ENCODE results near the gene MATN3. TPM values are rescaled to one million over a fixed set of nuclear protein-coding genes. Genes with fewer than 3 reads are reported as not detected.

The MATN3 gene
- total and polyA plus RNA-seq, 2 of the 13 experiments (the other 11 are each of a cell fraction or from before 2014, with no cell fraction given), result 36.1 to 208 TPM

DNA sequence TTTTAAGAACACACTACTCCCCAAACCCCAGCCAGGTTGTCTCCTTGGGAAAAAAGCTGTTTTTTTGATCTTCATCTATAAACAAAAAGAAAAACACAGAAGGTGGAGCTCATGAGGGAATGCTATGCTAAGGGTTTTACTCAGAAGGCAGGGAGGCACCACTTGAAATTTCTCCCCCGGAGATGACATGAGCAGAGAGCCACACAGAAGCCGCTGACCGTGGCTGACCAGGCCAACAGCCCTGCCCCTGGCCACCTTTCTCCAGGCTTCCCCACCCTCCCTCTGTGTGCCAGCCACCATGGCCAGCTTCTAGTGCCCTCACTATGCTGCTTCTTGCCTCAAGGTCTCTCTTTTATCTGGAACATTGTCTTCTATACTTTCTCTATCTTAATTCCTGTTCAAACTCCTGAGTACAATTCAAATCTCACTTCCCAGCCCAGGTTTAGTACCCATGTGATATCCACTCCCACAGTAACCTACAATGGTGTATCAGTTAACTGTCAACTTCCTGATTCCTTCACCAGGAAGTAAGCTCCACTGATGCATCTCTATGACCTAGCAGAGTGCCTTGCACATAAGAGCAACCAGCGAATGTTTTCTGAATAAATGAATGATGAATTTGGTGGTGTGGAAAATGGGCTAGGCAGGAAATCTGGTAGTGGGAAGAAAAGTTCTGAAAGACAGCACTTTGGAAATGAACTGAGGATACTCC lies 23.6 kb upstream of the MATN3 start:
- ATAC-seq, result no peak
- in situ Hi-C loops (cut with HindIII; ENCODE audit: extremely low pct_ligation_motif_present, low pct_unique_long_range_greater_than_20kb) (no loop called here), intact Hi-C loops (cut with micrococcal nuclease; ENCODE audit: unreplicated experiment) (no loop called here)
- Histone ChIP-seq H3K9me3 (ENCODE audit: low read length) (no peaks in the 10 kb centered on the region), H3K4me1 (ENCODE audit: insufficient read depth, low read length) (no peaks in the 10 kb centered on the region), H3K4me2 (ENCODE audit: low read depth, low read length) (no peak overlapping the region), H3K4me3 (replicated peaks in 1 of 3; ENCODE audit: insufficient read depth in 1 of 3, low read depth in 2 of 3, low read length in 3 of 3) (no peak overlapping the region), H3K79me2 (ENCODE audit: insufficient read depth, low read length) (peaks cover 18% of the 10 kb centered on the region), H3K27me3 (ENCODE audit: control insufficient read depth in 1 of 2, insufficient read depth in 2 of 2, low read length in 2 of 2) (no peaks in the 10 kb centered on the region), H2AFZ (ENCODE audit: low read length) (no peak overlapping the region), H3K36me3 (replicated peaks in 1 of 2; ENCODE audit: control insufficient read depth in 1 of 2, insufficient read depth in 2 of 2, low read length in 2 of 2) (peaks cover 42 to 94% of the 10 kb centered on the region in 2 experiments), H3K9ac (ENCODE audit: insufficient read depth, low read depth, low read length) (no peak overlapping the region), H4K20me1 (ENCODE audit: insufficient read depth, low read length) (peaks cover under 1% of the 10 kb centered on the region; the same call in 1 of the 2 replicates), H3K27ac (ENCODE audit: extremely low read length, insufficient read depth, low read length) (no peak overlapping the region)
- TF ChIP-seq SNAPC2 (CRISPR knock-in tag; IDR thresholded peaks at IDR 0.05), result no peak
- peak; percentile 17 for TF ChIP-seq RBM22 (optimal IDR thresholded peaks at IDR 0.05; ENCODE audit: low read length)
- DNase-seq (ENCODE audit: low spot score), result no peak
- ChIA-PET CTCF (ENCODE audit: low intra/inter-chr PET ratio, low total read pairs) (no interaction called here), POLR2A (interaction anchor here (0.9 kb wide), 1 partner anchor 15 kb away, joined by 8 read pairs; the partner anchor contains the start of gene LAPTM4A)
- TSS peak; percentile 15 for BruUV-seq (replicated peaks)
- no peak for FAIRE-seq
- WGBS (ENCODE audit: low lambda C conversion rate), result 92% methylated on average over 4 of the region's 4 CpGs

DNA sequence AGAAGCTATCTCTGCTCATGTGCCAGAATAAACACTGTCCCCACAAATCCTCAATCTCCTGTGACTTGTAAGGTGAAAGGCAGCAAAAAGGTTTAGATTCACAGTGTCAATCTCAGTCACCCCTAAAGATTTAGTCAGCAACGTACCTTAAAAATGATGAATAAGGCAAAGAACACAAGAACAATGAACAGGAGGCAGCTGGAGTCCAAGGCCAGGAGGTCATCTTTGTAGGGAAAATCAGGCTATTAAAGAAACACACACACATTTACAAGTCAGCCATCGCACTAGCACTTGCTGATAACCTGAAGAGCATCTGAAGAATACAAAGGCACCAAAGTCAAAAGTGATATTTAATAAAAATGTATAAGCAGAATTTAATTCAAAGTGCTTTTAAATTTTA lies 22.4 kb upstream of the MATN3 start:
- intact Hi-C loops (cut with micrococcal nuclease; ENCODE audit: unreplicated experiment), result no loop called here
- TF ChIP-seq ZMYM3 (CRISPR knock-in tag; IDR thresholded peaks at IDR 0.05) (no peak), ZNF616 (CRISPR knock-in tag; IDR thresholded peaks at IDR 0.05; ENCODE audit: low read depth) (no peak), PRDM4 (CRISPR knock-in tag; IDR thresholded peaks at IDR 0.05; ENCODE audit: borderline replicate concordance) (no peak), ZNF496 (CRISPR knock-in tag; IDR thresholded peaks at IDR 0.05; ENCODE audit: insufficient replicate concordance) (no peak), PHF8 (CRISPR knock-in tag; IDR thresholded peaks at IDR 0.05) (no peak), ZNF577 (CRISPR knock-in tag; IDR thresholded peaks at IDR 0.05; ENCODE audit: borderline replicate concordance, low read depth) (no peak), SNAPC2 (CRISPR knock-in tag; IDR thresholded peaks at IDR 0.05) (no peak), ELF3 (CRISPR knock-in tag; IDR thresholded peaks at IDR 0.05) (no peak), GFI1 (CRISPR knock-in tag; IDR thresholded peaks at IDR 0.05; ENCODE audit: borderline replicate concordance) (no peak), ZBTB34 (CRISPR knock-in tag; IDR thresholded peaks at IDR 0.05) (no peak)
- TF ChIP-seq, protein P1, sequence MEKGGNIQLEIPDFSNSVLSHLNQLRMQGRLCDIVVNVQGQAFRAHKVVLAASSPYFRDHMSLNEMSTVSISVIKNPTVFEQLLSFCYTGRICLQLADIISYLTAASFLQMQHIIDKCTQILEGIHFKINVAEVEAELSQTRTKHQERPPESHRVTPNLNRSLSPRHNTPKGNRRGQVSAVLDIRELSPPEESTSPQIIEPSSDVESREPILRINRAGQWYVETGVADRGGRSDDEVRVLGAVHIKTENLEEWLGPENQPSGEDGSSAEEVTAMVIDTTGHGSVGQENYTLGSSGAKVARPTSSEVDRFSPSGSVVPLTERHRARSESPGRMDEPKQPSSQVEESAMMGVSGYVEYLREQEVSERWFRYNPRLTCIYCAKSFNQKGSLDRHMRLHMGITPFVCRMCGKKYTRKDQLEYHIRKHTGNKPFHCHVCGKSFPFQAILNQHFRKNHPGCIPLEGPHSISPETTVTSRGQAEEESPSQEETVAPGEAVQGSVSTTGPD (CRISPR knock-in tag; IDR thresholded peaks at IDR 0.05), result no peak

More for the DNA sequence above, 22.4 kb upstream of the MATN3 start:
- FAIRE-seq (no peak), ATAC-seq (no peak), DNase-seq (ENCODE audit: low spot score) (no peak)
- BruUV-seq (replicated peaks), result no TSS peak
- Histone ChIP-seq H3K4me1 (ENCODE audit: insufficient read depth, low read length) (no peaks in the 10 kb centered on the region), H4K20me1 (ENCODE audit: insufficient read depth, low read length) (no peaks in the 10 kb centered on the region), H3K9ac (ENCODE audit: insufficient read depth, low read depth, low read length) (no peak overlapping the region), H2AFZ (ENCODE audit: low read length) (no peak overlapping the region), H3K36me3 (replicated peaks in 1 of 2; ENCODE audit: control insufficient read depth in 1 of 2, insufficient read depth in 2 of 2, low read length in 2 of 2) (peaks cover 38 to 95% of the 10 kb centered on the region in 2 experiments), H3K79me2 (ENCODE audit: insufficient read depth, low read length) (peaks cover 7% of the 10 kb centered on the region), H3K4me3 (replicated peaks in 1 of 3; ENCODE audit: insufficient read depth in 1 of 3, low read depth in 2 of 3, low read length in 3 of 3) (no peak overlapping the region), H3K9me3 (ENCODE audit: low read length) (no peaks in the 10 kb centered on the region), H3K27ac (ENCODE audit: extremely low read length, insufficient read depth, low read length) (no peak overlapping the region), H3K4me2 (ENCODE audit: low read depth, low read length) (no peak overlapping the region), H3K27me3 (ENCODE audit: control insufficient read depth in 1 of 2, insufficient read depth in 2 of 2, low read length in 2 of 2) (no peaks in the 10 kb centered on the region)
- 89% methylated on average over 2 of the region's 2 CpGs for WGBS (ENCODE audit: low lambda C conversion rate)
- CTCF ChIA-PET (ENCODE audit: low intra/inter-chr PET ratio, low total read pairs), result no interaction called here
- POLR2A ChIA-PET, result interaction anchor here (1.2 to 2.6 kb wide), 3 partner anchors 14 to 22 kb away, joined by 3 to 14 read pairs (median 4); partner anchors contain the start of genes LAPTM4A and MATN3
- in situ Hi-C loops (cut with HindIII; ENCODE audit: extremely low pct_ligation_motif_present, low pct_unique_long_range_greater_than_20kb), result no loop called here

All from HepG2 (cell line).